Adrenal gland (tissue), 12 donors: ENCODE results near the gene OSBPL6. TPM values are rescaled to one million over a fixed set of nuclear protein-coding genes. Genes with fewer than 3 reads are reported as not detected.
"Not testable (repeated sequence)": the region's sequence is repeated elsewhere in the genome, so short reads cannot be mapped to it uniquely, and the experiment has no call there.

Experiments used
- DNase-seq, 7 donors: peaks; one replicate each; pipeline ENCODE4 v3.0.0-alpha.2; 2019 to 2020
- H3K27ac ChIP-seq, 5 donors: fragments of 200-600 bp; sonication (generic) in 4 of 5; 1 replicate in 3 of 5; 2 replicates in 2 of 5; pipeline versions ENCODE4 v1.5.1 to v1.8.0; 2016 to 2020; ENCODE audit warnings: mild to moderate bottlenecking in 1 of 5
- H3K27me3 ChIP-seq: fragments of 200-600 bp; 2 replicates; pipeline ENCODE4 v1.8.0; 2021
- H3K36me3 ChIP-seq, 2 donors: fragments of 200-600 bp; replicated peaks in 1 of 2; 1 replicate in 1 of 2; 2 replicates in 1 of 2; pipeline versions ENCODE4 v1.5.1 to v1.8.0; 2018 to 2022
- H3K4me1 ChIP-seq, 2 donors: fragments of 200-600 bp; replicated peaks in 1 of 2; 1 replicate in 1 of 2; 2 replicates in 1 of 2; pipeline versions ENCODE4 v1.5.1 to v1.8.0; 2018 to 2021
- H3K4me3 ChIP-seq, 4 donors: fragments of 200-600 bp; sonication (generic) in 3 of 4; one replicate each; pipeline ENCODE4 v1.5.1; 2016 to 2018
- H3K9me3 ChIP-seq, 3 donors: fragments of 200-600 bp; sonication (generic) in 1 of 3; replicated peaks in 1 of 3; 1 replicate in 2 of 3; 2 replicates in 1 of 3; pipeline versions ENCODE4 v1.5.1 to v1.8.0; 2016 to 2021
- POLR2A ChIP-seq, 2 donors: fragments of 450-650 bp; IDR thresholded peaks; one replicate each; pipeline ENCODE4 v1.6.1; 2017; ENCODE audit warnings: antibody characterized with exemption in 2 of 2, mild to moderate bottlenecking in 2 of 2, moderate library complexity in 1 of 2
- WGBS, 4 donors: extraction: QIAGEN DNeasy Blood & Tissue Kit in 2 of 4; methylation state at CpG; one replicate each; pipeline versions ENCODE4 v1.1.5 to v1.1.7; 2013 to 2017; 5-methylcytosine and 5-hydroxymethylcytosine counted together
- intact Hi-C, 2 donors: fragments of 100-400 bp; cut with DNase I; formaldehyde crosslinking; loops; one replicate each; pipeline versions ENCODE4 v1.14.1 to v1.15.0; 2022 to 2023
- polyA plus RNA-seq, 3 donors: library from polyadenylated mRNA; stranded (reverse); fragments of 200-250 nt in 2 of 3; fragments of 350-450 nt in 1 of 3; fragmentation: Illumina TruSeq in 1 of 3; extraction: RNeasy Lipid Tissue Mini Kit (QIAGEN cat#74804) in 1 of 3; gene quantifications; one replicate each; pipeline ENCODE4 v1.2.3, GENCODE V29; 2013 to 2014
- total RNA-seq, 9 donors: library from RNA; depleted of rRNA in 4 of 9; stranded (reverse); fragments of >200 nt in 4 of 9; fragments of 120-200 nt in 1 of 9; fragmentation: NEBNext Ultra II Directional in 1 of 9; extraction: Animal tissue kit (Norgen Biotek cat#: 25700) in 1 of 9; gene quantifications; one replicate each; pipeline versions ENCODE4 v1.1.0 to v1.2.4, GENCODE V29; 2013 to 2023
- TF ChIP-seq, protein P1 (sequence below), 6 experiments: fragments of 450-650 bp in 4 of 6; fragments of 200-600 bp in 2 of 6; sonication (generic) in 1 of 6; IDR thresholded peaks; 1 replicate in 5 of 6; 2 replicates in 1 of 6; pipeline versions ENCODE4 v1.5.1 to v1.8.0; 2016 to 2021; ENCODE audit warnings: antibody characterized with exemption in 6 of 6, mild to moderate bottlenecking in 2 of 6, moderate library complexity in 1 of 6
- donor health status: healthy with polysubstance abuse.
- donor health status: Bipolar disorder and iron deficiency.
- donor health status: DM: yes; HTN: yes; CAD: no.
- donor health status: DM: no; HTN: no; CAD: no.
- donor health status: DM: no; HTN: no; CAD: no.
- donor health status: DM: yes; HTN: yes; CAD: no.

OSBPL6 gene
- total and polyA plus RNA-seq, 12 donors, result 0.16 to 12.0 (median 0.98) TPM; not detected in 1

- 56 to 70% (median 65%) methylated on average over 4 of the region's 4 CpGs for WGBS, 4 donors
- Histone ChIP-seq H3K9me3 (no peaks in the 10 kb centered on the region), H3K4me1 (no peaks in the 10 kb centered on the region), H3K4me3 (no peak overlapping the region), H3K27ac (no peak overlapping the region), H3K36me3 (no peaks in the 10 kb centered on the region), H3K27me3 (no peaks in the 10 kb centered on the region)
- intact Hi-C loops, result no loop called here
- peak in 1 of 7 donors; percentile 9 for DNase-seq
- no peak for TF ChIP-seq POLR2A (IDR thresholded peaks at IDR 0.05)
- TF ChIP-seq, protein P1, sequence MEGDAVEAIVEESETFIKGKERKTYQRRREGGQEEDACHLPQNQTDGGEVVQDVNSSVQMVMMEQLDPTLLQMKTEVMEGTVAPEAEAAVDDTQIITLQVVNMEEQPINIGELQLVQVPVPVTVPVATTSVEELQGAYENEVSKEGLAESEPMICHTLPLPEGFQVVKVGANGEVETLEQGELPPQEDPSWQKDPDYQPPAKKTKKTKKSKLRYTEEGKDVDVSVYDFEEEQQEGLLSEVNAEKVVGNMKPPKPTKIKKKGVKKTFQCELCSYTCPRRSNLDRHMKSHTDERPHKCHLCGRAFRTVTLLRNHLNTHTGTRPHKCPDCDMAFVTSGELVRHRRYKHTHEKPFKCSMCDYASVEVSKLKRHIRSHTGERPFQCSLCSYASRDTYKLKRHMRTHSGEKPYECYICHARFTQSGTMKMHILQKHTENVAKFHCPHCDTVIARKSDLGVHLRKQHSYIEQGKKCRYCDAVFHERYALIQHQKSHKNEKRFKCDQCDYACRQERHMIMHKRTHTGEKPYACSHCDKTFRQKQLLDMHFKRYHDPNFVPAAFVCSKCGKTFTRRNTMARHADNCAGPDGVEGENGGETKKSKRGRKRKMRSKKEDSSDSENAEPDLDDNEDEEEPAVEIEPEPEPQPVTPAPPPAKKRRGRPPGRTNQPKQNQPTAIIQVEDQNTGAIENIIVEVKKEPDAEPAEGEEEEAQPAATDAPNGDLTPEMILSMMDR (IDR thresholded peaks at IDR 0.05), result no peak
Measured at GRCh38 chr2:178163395-178163794, 30.9 kb upstream of the OSBPL6 start.

DNA sequence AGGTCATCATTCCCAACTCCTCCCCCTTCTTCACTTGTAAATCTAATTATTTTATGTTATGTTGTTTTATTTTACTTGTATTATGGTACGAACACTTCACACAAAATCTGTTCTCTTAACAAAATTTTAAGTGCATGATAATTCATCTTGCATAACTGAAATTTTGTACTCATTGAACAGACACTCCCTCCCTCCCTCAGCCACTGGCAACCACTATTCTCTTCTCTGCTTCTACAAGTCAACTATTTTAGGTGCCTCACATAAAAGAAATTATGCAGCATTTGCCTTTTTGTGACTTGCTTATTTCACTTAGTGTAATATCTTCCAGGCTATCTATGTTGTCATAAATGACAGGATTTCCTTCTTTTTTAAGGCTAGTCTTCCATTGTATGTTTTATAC is 30.4 kb upstream of the OSBPL6 start:
- no peak for DNase-seq
- Histone ChIP-seq H3K9me3 (no peaks in the 10 kb centered on the region), H3K27ac (no peak overlapping the region), H3K4me1 (no peaks in the 10 kb centered on the region), H3K4me3 (no peak overlapping the region), H3K36me3 (no peaks in the 10 kb centered on the region), H3K27me3 (no peaks in the 10 kb centered on the region)
- TF ChIP-seq, protein P1 (IDR thresholded peaks at IDR 0.05), result no peak
- no peak for TF ChIP-seq POLR2A (IDR thresholded peaks at IDR 0.05)
- 0 to 89% (median 62%) methylated on average over 1 of the region's 1 CpG for WGBS, 4 donors
- intact Hi-C loops, result no loop called here

DNA sequence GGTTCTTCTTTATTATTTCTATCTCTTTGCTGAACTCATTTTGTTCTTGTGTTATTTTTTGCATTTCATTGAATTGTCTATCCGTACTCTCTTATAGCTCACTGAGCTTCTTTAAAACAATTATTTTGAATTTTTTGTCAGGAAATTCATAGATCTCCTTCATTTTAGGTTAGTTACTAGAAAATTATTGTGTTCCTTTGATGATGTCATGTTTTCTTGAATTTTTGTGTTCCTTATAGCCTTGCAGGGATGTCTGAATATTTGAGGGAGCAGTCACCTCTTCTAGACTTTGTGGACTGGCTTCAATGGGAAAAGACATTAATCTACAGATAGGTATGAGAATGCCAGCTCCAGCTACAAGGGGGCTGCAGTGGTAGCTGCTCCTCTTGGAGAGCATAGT is 20.7 kb upstream of the OSBPL6 start:
- H3K9me3 ChIP-seq, result no peaks in the 10 kb centered on the region
- no peak overlapping the region for H3K27ac ChIP-seq
- intact Hi-C loops, result no loop called here
- no peak for DNase-seq
- TF ChIP-seq, protein P1 (IDR thresholded peaks at IDR 0.05), result no peak
- no peak for TF ChIP-seq POLR2A (IDR thresholded peaks at IDR 0.05)
- H3K27me3 ChIP-seq, result no peaks in the 10 kb centered on the region
- no peaks in the 10 kb centered on the region for H3K4me1 ChIP-seq
- H3K4me3 ChIP-seq, result no peak overlapping the region
- WGBS, 4 donors, result 89 to 93% (median 92%) methylated on average over 1 of the region's 1 CpG
- H3K36me3 ChIP-seq, result no peaks in the 10 kb centered on the region

DNA sequence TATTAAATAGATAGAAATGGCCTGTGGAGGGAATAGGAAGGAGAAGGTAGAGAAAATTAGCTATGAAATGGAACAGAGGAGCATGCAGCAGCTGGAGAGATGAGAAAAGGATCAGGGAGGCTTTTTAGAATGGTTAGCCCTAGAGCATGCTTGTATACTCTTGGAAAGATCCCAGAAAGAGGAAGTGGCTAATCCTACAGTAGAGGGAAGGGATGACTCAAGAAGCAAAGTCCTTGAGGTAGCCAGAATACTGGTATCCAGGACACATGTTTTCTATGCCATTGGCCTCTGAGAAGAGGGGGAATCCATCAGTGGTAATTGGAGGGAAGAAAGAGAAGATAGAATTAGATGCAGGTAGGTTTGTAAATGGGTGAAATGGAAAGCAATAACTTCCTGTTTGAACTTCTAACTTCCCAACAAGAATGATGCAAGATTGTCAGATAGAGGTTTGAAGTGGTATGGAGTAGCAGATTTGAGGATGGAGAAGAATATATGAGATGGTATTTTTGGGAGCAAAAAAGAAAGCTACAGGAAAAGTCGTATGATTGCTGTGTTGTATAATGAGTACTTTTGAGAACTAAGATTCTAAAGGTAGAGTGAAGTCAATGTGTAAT is 17.1 kb upstream of the OSBPL6 start:
- WGBS, 4 donors, result 71 to 79% (median 74%) methylated on average over 1 of the region's 1 CpG
- Histone ChIP-seq H3K4me1 (no peaks in the 10 kb centered on the region), H3K27ac (no peak overlapping the region), H3K36me3 (no peaks in the 10 kb centered on the region), H3K27me3 (no peaks in the 10 kb centered on the region), H3K4me3 (no peak overlapping the region), H3K9me3 (no peaks in the 10 kb centered on the region)
- no peak for DNase-seq
- intact Hi-C loops, result no loop called here
- TF ChIP-seq, protein P1 (IDR thresholded peaks at IDR 0.05), result no peak
- no peak for TF ChIP-seq POLR2A (IDR thresholded peaks at IDR 0.05)

DNA sequence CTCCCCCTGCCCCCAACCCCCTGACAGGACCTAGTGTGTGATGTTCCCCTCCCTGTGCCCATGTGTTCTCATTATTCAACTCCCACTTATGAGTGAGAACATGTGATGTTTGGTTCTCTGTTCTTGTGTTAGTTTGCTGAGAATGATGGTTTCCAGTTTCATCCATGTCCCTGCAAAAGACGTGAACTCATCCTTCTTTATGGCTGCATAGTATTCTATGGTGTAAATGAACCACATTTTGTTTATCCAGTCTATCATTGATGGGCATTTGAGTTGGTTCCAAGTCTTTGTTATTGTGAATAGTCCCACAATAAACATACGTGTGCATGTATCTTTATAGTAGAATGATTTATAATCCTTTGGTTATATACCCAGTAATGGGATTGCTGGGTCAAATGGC is 13.7 kb upstream of the OSBPL6 start:
- DNase-seq, H3K4me3 ChIP-seq, H3K4me1 ChIP-seq, H3K27me3 ChIP-seq, H3K9me3 ChIP-seq, H3K27ac ChIP-seq, H3K36me3 ChIP-seq, intact Hi-C loops: not testable (repeated sequence)
- 76 to 93% (median 83%) methylated on average over 2 of the region's 2 CpGs for WGBS, 4 donors
